Tibial nerve (tissue), 3 donors: ENCODE measurements around the gene ANO5.

Source experiments
- CTCF ChIP-seq, 5 experiments: fragments of 200-600 bp in 3 of 5; fragments of 450-650 bp in 2 of 5; sonication (generic) in 3 of 5; IDR thresholded peaks; one replicate each; pipeline ENCODE4 v1.5.1; 2016 to 2019; ENCODE audit warnings: antibody characterized with exemption in 5 of 5, mild to moderate bottlenecking in 3 of 5, moderate library complexity in 2 of 5
- POLR2A ChIP-seq, 2 donors: fragments of 450-650 bp; IDR thresholded peaks; one replicate each; pipeline ENCODE4 v1.6.1; 2017; ENCODE audit warnings: antibody characterized with exemption in 2 of 2, mild to moderate bottlenecking in 2 of 2, moderate library complexity in 2 of 2

DNA sequence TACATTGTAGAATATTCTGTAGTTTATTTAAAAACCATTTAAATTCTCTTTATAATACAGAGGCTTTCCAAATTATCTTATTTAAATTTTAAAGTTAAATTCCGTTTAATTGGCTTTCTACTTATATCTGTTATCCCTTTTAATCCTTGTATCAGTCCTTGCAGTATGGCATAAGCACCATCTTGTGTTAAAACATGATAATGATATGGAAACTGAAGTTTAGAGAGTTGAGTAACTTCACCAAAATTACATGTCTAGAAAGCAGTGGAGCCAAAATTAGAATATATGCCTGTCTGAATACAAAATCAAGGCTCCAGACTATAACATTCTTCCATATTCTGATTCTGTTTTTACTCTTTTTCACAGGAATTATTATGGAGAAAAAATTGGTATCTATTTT lies 57.0 kb downstream of the ANO5 start:
- TF ChIP-seq POLR2A (IDR thresholded peaks at IDR 0.05) (no peak), CTCF (IDR thresholded peaks at IDR 0.05) (no peak)
